Measurements from ENCODE around the gene PDE3A.
"Not testable (repeated sequence)": the region's sequence is repeated elsewhere in the genome, so short reads cannot be mapped to it uniquely, and the experiment has no call there.

Gene PDE3A

GRCh38 chr12:20368114-20368650 lies at the start of gene PDE3A:
Gene PDE3A, plus strand, starts transcription at chr12:20368537. Its CDS starts 748 bp downstream, at chr12:20369285.
- DNase-seq (ENCODE audit: low read depth in 2 of 2): no peak

- DNase-seq (ENCODE audit: low read depth in 2 of 2): no peak
Measured at GRCh38 chr12:20319366-20319765, 49.0 kb upstream of the PDE3A start.

GRCh38 chr12:20320552-20320951 lies 47.8 kb upstream of the PDE3A start:
- no peak for DNase-seq (ENCODE audit: low read depth in 2 of 2)

GRCh38 chr12:20330826-20331505 lies 37.4 kb upstream of the PDE3A start:
- not testable (repeated sequence) for DNase-seq (ENCODE audit: low read depth in 2 of 2)

- no peak for DNase-seq (ENCODE audit: low read depth in 2 of 2)
Measured at GRCh38 chr12:20339060-20339459, 29.3 kb upstream of the PDE3A start.

- no peak for DNase-seq (ENCODE audit: low read depth in 2 of 2)
Measured at GRCh38 chr12:20342111-20342510, 26.2 kb upstream of the PDE3A start.

GRCh38 chr12:20345866-20346265 lies 22.5 kb upstream of the PDE3A start:
- no peak for DNase-seq (ENCODE audit: low read depth in 2 of 2)

GRCh38 chr12:20350026-20350425 lies 18.3 kb upstream of the PDE3A start:
- no peak for DNase-seq (ENCODE audit: low read depth in 2 of 2)

- no peak for DNase-seq (ENCODE audit: low read depth in 2 of 2)
Measured at GRCh38 chr12:20350495-20350894, 17.8 kb upstream of the PDE3A start.

- DNase-seq (ENCODE audit: low read depth in 2 of 2): no peak
Measured at GRCh38 chr12:20351406-20351805, 16.9 kb upstream of the PDE3A start.

GRCh38 chr12:20356048-20356447 lies 12.3 kb upstream of the PDE3A start:
- no peak for DNase-seq (ENCODE audit: low read depth in 2 of 2)

- no peak for DNase-seq (ENCODE audit: low read depth in 2 of 2)
Measured at GRCh38 chr12:20360407-20360806, 7.9 kb upstream of the PDE3A start.

GRCh38 chr12:20361416-20361815 lies 6.9 kb upstream of the PDE3A start:
- no peak for DNase-seq (ENCODE audit: low read depth in 2 of 2)

GRCh38 chr12:20364501-20364900 lies 3.8 kb upstream of the PDE3A start:
- DNase-seq (ENCODE audit: low read depth in 2 of 2): no peak

GRCh38 chr12:20366776-20367409 lies 1.4 kb upstream of the PDE3A start:
- DNase-seq (ENCODE audit: low read depth in 2 of 2): no peak

- no peak for DNase-seq (ENCODE audit: low read depth in 2 of 2)
Measured at GRCh38 chr12:20367583-20368113, 689 bp upstream of the PDE3A start.

- DNase-seq (ENCODE audit: low read depth in 2 of 2): no peak
Measured at GRCh38 chr12:20368651-20369304, 441 bp downstream of the PDE3A start.

GRCh38 chr12:20369305-20370013 lies 1.1 kb downstream of the PDE3A start:
- DNase-seq (ENCODE audit: low read depth in 2 of 2): no peak

GRCh38 chr12:20370014-20370386 lies 1.7 kb downstream of the PDE3A start:
- no peak for DNase-seq (ENCODE audit: low read depth in 2 of 2)

- no peak for DNase-seq (ENCODE audit: low read depth in 2 of 2)
Measured at GRCh38 chr12:20370866-20371519, 2.7 kb downstream of the PDE3A start.

- DNase-seq (ENCODE audit: low read depth in 2 of 2): no peak
Measured at GRCh38 chr12:20372326-20373096, 4.2 kb downstream of the PDE3A start.
